T-cell (primary cell): ENCODE data around the gene ZNF527. TPM values are rescaled to one million over a fixed set of nuclear protein-coding genes. Genes with fewer than 3 reads are reported as not detected.

ENCODE experiments used
- ATAC-seq, 4 experiments: fragments of 200-7000 bp in 3 of 4; fragments of 150-1000 bp in 1 of 4; cut with Tn5 transposase; replicated peaks in 1 of 4; 1 replicate in 3 of 4; 2 replicates in 1 of 4; pipeline ENCODE4 v1.10.0; 2021; ENCODE audit warnings: moderate library complexity in 3 of 4, mild to moderate bottlenecking in 2 of 4, moderate number of reproducible peaks in 1 of 4
- CTCF ChIA-PET, 2 donors: fragments of 300-600 bp; sonication (Branson Sonifier 250); formaldehyde crosslinking; loops; one replicate each; lab custom pipeline; 2022; ENCODE audit warnings: antibody characterized with exemption in 2 of 2; lab: Charles Lee
- POLR2A ChIA-PET, 2 donors: fragments of 300-600 bp; sonication (Branson Sonifier 250); formaldehyde crosslinking; loops; one replicate each; lab custom pipeline; 2022; ENCODE audit warnings: antibody characterized with exemption in 2 of 2; lab: Charles Lee
- DNase-seq, 35 experiments: peaks; one replicate each; pipeline versions ENCODE4 v3.0.0 to v3.0.0-alpha.2; 2013 to 2023
- H3K27ac ChIP-seq: one replicate; pipeline ENCODE4 v1.5.1; 2013; ENCODE audit warnings: low read length
- H3K27me3 ChIP-seq, 2 experiments: replicated peaks in 1 of 2; 1 replicate in 1 of 2; 2 replicates in 1 of 2; pipeline versions ENCODE4 v1.6.1 to v1.7.0; 2013; ENCODE audit warnings: low read length in 1 of 2, mixed read lengths in 1 of 2; ENCODE audit not compliant: control insufficient read depth in 2 of 2, insufficient read depth in 2 of 2; ENCODE audit errors: extremely low read depth in 1 of 2
- H3K36me3 ChIP-seq, 2 donors: 1 replicate in 1 of 2; 2 replicates in 1 of 2; pipeline versions ENCODE4 v1.6.1 to v1.7.0; 2013; ENCODE audit warnings: low read length in 1 of 2; ENCODE audit not compliant: control insufficient read depth in 2 of 2, insufficient read depth in 1 of 2; ENCODE audit errors: extremely low read depth in 1 of 2
- H3K4me1 ChIP-seq, 2 experiments: 1 replicate in 1 of 2; 2 replicates in 1 of 2; pipeline versions ENCODE4 v1.6.1 to v1.7.0; 2013; ENCODE audit warnings: low read length in 2 of 2, mixed read lengths in 1 of 2; ENCODE audit not compliant: insufficient read depth in 2 of 2, control insufficient read depth in 1 of 2; ENCODE audit errors: extremely low read depth in 1 of 2
- H3K4me3 ChIP-seq, 2 donors: 1 replicate in 1 of 2; 2 replicates in 1 of 2; pipeline versions ENCODE4 v1.5.1 to v1.7.0; 2013; ENCODE audit warnings: mild to moderate bottlenecking in 2 of 2, low read length in 1 of 2, moderate library complexity in 1 of 2; ENCODE audit not compliant: control insufficient read depth in 1 of 2; ENCODE audit errors: extremely low read depth in 1 of 2
- H3K9me3 ChIP-seq: 2 replicates; pipeline ENCODE4 v1.7.0; 2013
- H3K27ac Mint-ChIP-seq, 2 donors: one replicate each; pipeline ENCODE4 v1.8.0; 2020 to 2021; ENCODE audit warnings: mild to moderate bottlenecking in 2 of 2, mixed read lengths in 2 of 2
- H3K27me3 Mint-ChIP-seq, 2 donors: one replicate each; pipeline ENCODE4 v1.8.0; 2021 to 2022; ENCODE audit warnings: mixed read lengths in 2 of 2
- H3K36me3 Mint-ChIP-seq: one replicate; pipeline ENCODE4 v1.8.0; 2021; ENCODE audit warnings: mixed read lengths
- H3K4me1 Mint-ChIP-seq, 3 donors: one replicate each; pipeline ENCODE4 v1.8.0; 2020 to 2022; ENCODE audit warnings: mixed read lengths in 3 of 3, mild to moderate bottlenecking in 1 of 3
- H3K4me3 Mint-ChIP-seq, 3 donors: one replicate each; pipeline ENCODE4 v1.8.0; 2020 to 2022; ENCODE audit warnings: mild to moderate bottlenecking in 3 of 3, mixed read lengths in 3 of 3, moderate library complexity in 3 of 3
- H3K9me3 Mint-ChIP-seq, 3 donors: one replicate each; pipeline ENCODE4 v1.8.0; 2020 to 2022; ENCODE audit warnings: mixed read lengths in 3 of 3
- WGBS: methylation state at CpG from one replicate; pipeline ENCODE4 v1.1.5; 2013; ENCODE audit warnings: missing lambda C conversion rate; ENCODE audit not compliant: insufficient coverage; 5-methylcytosine and 5-hydroxymethylcytosine counted together
- total RNA-seq, 35 experiments: library from RNA in 6 of 35; stranded (reverse) in 6 of 35; fragments of 120-200 nt in 1 of 35; gene quantifications; one replicate each; pipeline versions ENCODE4 v1.2.1 to v1.2.4 and lab custom pipeline; 2013 to 2026

The ZNF527 gene
- total RNA-seq, 5 donors from 2014 or later (not counting 1 experiment from before 2014, with no cell fraction given): 8.1 to 10.3 (median 8.7) TPM

GRCh38 chr19:37342753-37343152 lies 28.1 kb upstream of the ZNF527 start:
- H3K9me3 ChIP-seq: no peaks in the 10 kb centered on the region
- DNase-seq: no peak
- ChIA-PET POLR2A (interaction anchor here in 1 of 2 donors (0.6 kb wide), 1 partner anchor 857 kb away, joined by 5 read pairs; no protein-coding TSS in a partner anchor), CTCF (no interaction called here)
- no peaks in the 10 kb centered on the region for H3K4me1 ChIP-seq
- no peak overlapping the region for H3K4me3 ChIP-seq
- Mint-ChIP-seq H3K4me3 (no peak overlapping the region), H3K4me1 (peaks cover 7 to 13% (median 12%) of the 10 kb centered on the region in 3 donors), H3K27ac (no peak overlapping the region), H3K36me3 (peaks cover 73% of the 10 kb centered on the region), H3K27me3 (no peaks in the 10 kb centered on the region), H3K9me3 (peaks cover 0 to 12% (median 3%) of the 10 kb centered on the region in 3 donors)
- no peak overlapping the region for H3K27ac ChIP-seq
- WGBS: no CpG with 5 or more reads among the region's 5 CpGs
- ATAC-seq: no peak
- no peaks in the 10 kb centered on the region for H3K27me3 ChIP-seq
- peaks cover 11 to 24% of the 10 kb centered on the region in 2 donors for H3K36me3 ChIP-seq

DNA sequence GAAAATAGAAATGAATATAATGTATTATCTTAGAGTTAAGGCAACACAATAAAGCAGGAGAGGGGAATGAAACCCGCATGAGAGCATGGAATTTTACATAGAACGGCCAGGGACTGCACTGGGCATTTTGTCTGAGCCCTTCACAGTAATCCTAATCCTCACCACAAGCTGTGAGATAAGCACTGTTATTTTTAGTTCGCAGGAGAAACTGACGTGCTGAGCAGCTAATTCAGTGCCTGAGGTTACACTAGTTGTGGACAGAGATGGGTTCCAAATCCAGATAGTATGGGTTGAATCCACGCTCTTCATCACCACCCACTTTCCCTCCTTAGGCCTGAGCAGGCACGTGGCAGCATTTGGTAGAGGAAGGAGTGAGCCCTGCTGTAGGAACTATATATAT lies 24.8 kb upstream of the ZNF527 start:
- no peak overlapping the region for H3K4me3 Mint-ChIP-seq
- WGBS: no CpG with 5 or more reads among the region's 6 CpGs
- no peak for ATAC-seq
- H3K4me1 Mint-ChIP-seq: peaks cover 0 to 2% (median 2%) of the 10 kb centered on the region in 3 donors
- no peak overlapping the region for H3K4me3 ChIP-seq
- peaks cover 0 to 5% (median 0%) of the 10 kb centered on the region in 3 donors for H3K9me3 Mint-ChIP-seq
- peaks cover 14 to 36% of the 10 kb centered on the region in 2 donors for H3K36me3 ChIP-seq
- no peak overlapping the region for H3K27ac Mint-ChIP-seq
- POLR2A ChIA-PET: no interaction called here
- H3K27me3 ChIP-seq: no peaks in the 10 kb centered on the region
- CTCF ChIA-PET: no interaction called here
- H3K9me3 ChIP-seq: no peaks in the 10 kb centered on the region
- no peak for DNase-seq
- H3K4me1 ChIP-seq: no peaks in the 10 kb centered on the region
- no peaks in the 10 kb centered on the region for H3K27me3 Mint-ChIP-seq
- peaks cover 74% of the 10 kb centered on the region for H3K36me3 Mint-ChIP-seq
- H3K27ac ChIP-seq: no peak overlapping the region

DNA sequence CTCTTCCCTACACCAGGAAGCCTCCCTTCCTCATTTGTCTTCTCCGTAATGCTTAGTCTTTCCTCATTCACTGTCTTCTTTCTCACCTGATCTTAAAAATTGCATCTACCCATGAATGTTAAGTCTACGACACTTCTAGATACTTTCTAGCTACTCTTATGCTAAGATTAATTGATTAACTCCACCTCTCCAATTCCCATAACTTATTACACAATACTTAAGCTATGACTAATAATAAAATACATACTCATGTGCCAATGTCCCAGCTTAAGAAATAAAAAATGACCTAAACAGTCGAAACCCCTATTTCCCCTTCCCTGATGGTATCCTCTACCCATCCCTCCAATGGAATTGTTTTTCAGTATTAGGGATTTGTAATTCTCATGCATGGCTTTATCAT lies 22.8 kb upstream of the ZNF527 start:
- DNase-seq: no peak
- no peak overlapping the region for H3K27ac ChIP-seq
- ChIA-PET CTCF (no interaction called here), POLR2A (no interaction called here)
- Mint-ChIP-seq H3K4me1 (no peaks in the 10 kb centered on the region), H3K36me3 (peaks cover 77% of the 10 kb centered on the region), H3K27ac (no peak overlapping the region), H3K9me3 (peaks cover 0 to 5% (median 0%) of the 10 kb centered on the region in 3 donors), H3K27me3 (no peaks in the 10 kb centered on the region), H3K4me3 (no peak overlapping the region)
- H3K36me3 ChIP-seq: peaks cover 11 to 39% of the 10 kb centered on the region in 2 donors
- ATAC-seq: no peak
- H3K4me1 ChIP-seq: no peaks in the 10 kb centered on the region
- H3K27me3 ChIP-seq: no peaks in the 10 kb centered on the region
- H3K9me3 ChIP-seq: no peaks in the 10 kb centered on the region
- H3K4me3 ChIP-seq: no peak overlapping the region
- WGBS: 100% methylated on average over 2 of the region's 3 CpGs

- peaks cover 27 to 30% of the 10 kb centered on the region in 2 donors for H3K36me3 ChIP-seq
- H3K27ac Mint-ChIP-seq: no peak overlapping the region
- no peak for DNase-seq
Measured at GRCh38 chr19:37353968-37354367, 16.9 kb upstream of the ZNF527 start.

DNA sequence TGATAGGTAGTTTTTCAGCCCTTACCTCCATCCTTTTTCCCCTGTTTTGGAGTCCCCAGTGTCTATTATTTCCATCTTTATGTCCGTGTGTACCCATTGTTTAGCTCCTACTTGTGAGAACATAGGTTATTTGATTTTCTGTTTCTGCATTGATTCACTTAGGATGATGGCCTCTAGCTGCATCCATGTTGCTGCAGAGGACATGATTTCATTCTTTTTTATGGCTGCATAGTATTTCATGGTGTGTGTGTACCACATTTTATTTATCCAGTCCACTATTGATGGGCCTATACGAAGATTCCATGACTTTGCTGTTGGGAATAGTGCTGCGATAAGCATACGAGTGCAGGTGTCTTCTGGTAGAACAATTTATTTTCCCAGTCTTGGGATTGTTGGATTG lies 15.0 kb upstream of the ZNF527 start:
- H3K27ac ChIP-seq: no peak overlapping the region
- no peak overlapping the region for H3K4me3 Mint-ChIP-seq
- H3K27me3 ChIP-seq: no peaks in the 10 kb centered on the region
- H3K9me3 Mint-ChIP-seq: peaks cover 17 to 38% (median 38%) of the 10 kb centered on the region in 3 donors
- H3K36me3 Mint-ChIP-seq: peaks cover 89% of the 10 kb centered on the region
- no peak overlapping the region for H3K4me3 ChIP-seq
- no peaks in the 10 kb centered on the region for H3K27me3 Mint-ChIP-seq
- DNase-seq (no peak), ATAC-seq (no peak)
- H3K27ac Mint-ChIP-seq: no peak overlapping the region
- WGBS: no CpG with 5 or more reads among the region's 4 CpGs
- ChIA-PET CTCF (no interaction called here), POLR2A (no interaction called here)
- H3K9me3 ChIP-seq: peaks cover 13% of the 10 kb centered on the region
- H3K36me3 ChIP-seq: peaks cover 26 to 37% of the 10 kb centered on the region in 2 donors
- H3K4me1 Mint-ChIP-seq: peaks cover 0 to 1% (median 0%) of the 10 kb centered on the region in 3 donors
- no peaks in the 10 kb centered on the region for H3K4me1 ChIP-seq

More at GRCh38 chr19:37353968-37354367, 16.9 kb upstream of the ZNF527 start:
- H3K27me3 ChIP-seq: no peaks in the 10 kb centered on the region
- no peak overlapping the region for H3K4me3 ChIP-seq
- no peak overlapping the region for H3K27ac ChIP-seq
- H3K4me1 Mint-ChIP-seq: peaks cover 0 to 1% (median 0%) of the 10 kb centered on the region in 3 donors
- POLR2A ChIA-PET: no interaction called here
- H3K36me3 Mint-ChIP-seq: peaks cover 86% of the 10 kb centered on the region
- H3K9me3 ChIP-seq: peaks cover 13% of the 10 kb centered on the region
- no peaks in the 10 kb centered on the region for H3K4me1 ChIP-seq
- CTCF ChIA-PET: no interaction called here
- no peak overlapping the region for H3K4me3 Mint-ChIP-seq
- no peak for ATAC-seq
- H3K27me3 Mint-ChIP-seq: no peaks in the 10 kb centered on the region
- peaks cover 17 to 31% (median 30%) of the 10 kb centered on the region in 3 donors for H3K9me3 Mint-ChIP-seq

DNA sequence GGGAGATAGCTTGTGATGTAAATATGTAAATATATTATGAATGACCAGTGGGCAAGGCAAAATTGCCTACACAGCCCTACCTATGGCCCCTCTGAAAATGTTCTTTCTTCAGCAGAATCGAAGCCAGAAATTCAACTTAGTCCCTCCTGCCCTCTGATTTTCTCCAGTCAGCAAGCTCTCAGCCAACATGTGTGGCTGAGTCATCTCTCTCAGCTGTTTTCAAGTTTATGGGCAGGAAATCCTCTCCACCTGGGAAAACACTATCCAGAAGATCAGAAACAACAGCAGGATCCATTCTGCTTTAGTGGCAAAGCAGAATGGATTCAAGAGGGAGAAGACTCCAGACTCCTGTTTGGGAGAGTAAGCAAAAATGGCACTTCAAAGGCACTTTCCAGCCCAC lies 8.9 kb upstream of the ZNF527 start:
- Histone ChIP-seq H3K9me3 (peaks cover 9% of the 10 kb centered on the region), H3K4me1 (no peaks in the 10 kb centered on the region), H3K27ac (no peak overlapping the region), H3K4me3 (no peak overlapping the region), H3K36me3 (peaks cover 43 to 48% of the 10 kb centered on the region in 2 donors), H3K27me3 (no peaks in the 10 kb centered on the region)
- DNase-seq: no peak
- Mint-ChIP-seq H3K9me3 (peaks cover 20 to 53% (median 53%) of the 10 kb centered on the region in 3 donors), H3K27me3 (no peaks in the 10 kb centered on the region), H3K4me1 (no peaks in the 10 kb centered on the region), H3K27ac (no peak overlapping the region), H3K36me3 (peaks cover 75% of the 10 kb centered on the region), H3K4me3 (no peak overlapping the region)
- no CpG with 5 or more reads among the region's 1 CpG for WGBS
- CTCF ChIA-PET: no interaction called here
- no peak for ATAC-seq
- POLR2A ChIA-PET: interaction anchor here in 1 of 2 donors (0.6 kb wide), 1 partner anchor 211 kb away, joined by 3 read pairs; no protein-coding TSS in a partner anchor
